Endothelial cell of umbilical vein (primary cell): ENCODE data around the gene AGRP. TPM values are rescaled to one million over a fixed set of nuclear protein-coding genes. Genes with fewer than 3 reads are reported as not detected.

ENCODE experiments used
- BruUV-seq: library from RNA; stranded (reverse); fragments of 400-500 nt; replicated peaks from 2 replicates; lab custom pipeline; 2021; lab: Mats Ljungman, UMichigan
- CTCF ChIA-PET: fragments of 300-600, 350-600 bp; sonication (Branson Sonifier 250); formaldehyde crosslinking; loops from one replicate; lab custom pipeline; 2021; ENCODE audit warnings: antibody characterized with exemption, inconsistent platforms; lab: Charles Lee
- POLR2A ChIA-PET: fragments of 300-600, 350-600 bp; sonication (Branson Sonifier 250); formaldehyde crosslinking; loops from one replicate; lab custom pipeline; 2021; ENCODE audit warnings: antibody characterized with exemption, inconsistent platforms; lab: Charles Lee
- DNase-seq: peaks from one replicate; pipeline ENCODE4 v3.0.0-alpha.2; 2011; ENCODE audit warnings: low read depth, low spot score
- FAIRE-seq: peaks from 2 replicates; lab custom pipeline; 2011; peaks lifted over from hg19 to GRCh38; lab: Jason Lieb, UNC
- H2AFZ ChIP-seq: 2 replicates; pipeline ENCODE4 v1.6.0; 2012; ENCODE audit warnings: low read depth, low read length, control low read depth, inconsistent platforms
- H3K27ac ChIP-seq: 2 replicates; pipeline ENCODE4 v1.5.1; 2011; ENCODE audit warnings: low read depth, mild to moderate bottlenecking, control low read depth, low read length, moderate library complexity; ENCODE audit not compliant: insufficient read depth
- H3K27me3 ChIP-seq, 2 experiments: 2 replicates each; pipeline versions ENCODE4 v1.6.0 to v1.6.1; 2011; ENCODE audit warnings: low read length in 2 of 2, mixed read lengths in 1 of 2; ENCODE audit not compliant: control insufficient read depth in 2 of 2, insufficient read depth in 2 of 2
- H3K36me3 ChIP-seq, 2 experiments: 2 replicates in 1 of 2; 3 replicates in 1 of 2; pipeline ENCODE4 v1.5.1; 2011; ENCODE audit warnings: low read length in 2 of 2, mild to moderate bottlenecking in 1 of 2, moderate library complexity in 1 of 2; ENCODE audit not compliant: control insufficient read depth in 2 of 2, insufficient read depth in 2 of 2; ENCODE audit errors: extremely low read depth in 1 of 2
- H3K4me1 ChIP-seq: 3 replicates; pipeline ENCODE4 v1.5.1; 2011; ENCODE audit warnings: mild to moderate bottlenecking, low read length; ENCODE audit not compliant: control insufficient read depth, insufficient read depth; ENCODE audit errors: extremely low read depth
- H3K4me2 ChIP-seq: 2 replicates; pipeline ENCODE4 v1.6.1; 2011; ENCODE audit warnings: low read length, control low read depth, mixed read lengths; ENCODE audit not compliant: insufficient read depth
- H3K4me3 ChIP-seq, 3 experiments: fragments of 200-600 bp in 1 of 3; sonication (generic), shearing (Covaris generic) in 1 of 3; replicated peaks in 1 of 3; 2 replicates each; pipeline ENCODE4 v1.5.1; 2011 to 2016; ENCODE audit warnings: control low read depth in 3 of 3, low read length in 3 of 3, mild to moderate bottlenecking in 2 of 3, inconsistent platforms in 1 of 3, low read depth in 1 of 3, moderate library complexity in 1 of 3; ENCODE audit not compliant: insufficient read depth in 1 of 3
- H3K79me2 ChIP-seq: 2 replicates; pipeline ENCODE4 v1.6.0; 2012; ENCODE audit warnings: low read length, inconsistent platforms; ENCODE audit not compliant: control insufficient read depth, insufficient read depth
- H3K9ac ChIP-seq: replicated peaks from 2 replicates; pipeline ENCODE3; 2011; ENCODE audit warnings: low read length, control low read depth; ENCODE audit not compliant: insufficient read depth; ENCODE audit errors: extremely low read depth
- H3K9me1 ChIP-seq: replicated peaks from 3 replicates; pipeline ENCODE4 v1.6.0; 2011; ENCODE audit warnings: mild to moderate bottlenecking, low read length; ENCODE audit not compliant: control insufficient read depth, insufficient read depth; ENCODE audit errors: extremely low read depth
- H3K9me3 ChIP-seq: replicated peaks from 2 replicates; pipeline ENCODE4 v1.5.1; 2012; ENCODE audit warnings: low read length, inconsistent platforms; ENCODE audit not compliant: control insufficient read depth, insufficient read depth
- H4K20me1 ChIP-seq: replicated peaks from 2 replicates; pipeline ENCODE3; 2011; ENCODE audit warnings: mild to moderate bottlenecking, low read length; ENCODE audit not compliant: control insufficient read depth, insufficient read depth; ENCODE audit errors: extremely low read depth
- CTCF ChIP-seq, 2 donors: IDR thresholded peaks; 1 replicate in 1 of 2; 2 replicates in 1 of 2; pipeline ENCODE4 v1.5.1; 2011; ENCODE audit warnings: low read length in 2 of 2, mild to moderate bottlenecking in 2 of 2, moderate library complexity in 2 of 2, control low read depth in 1 of 2, inconsistent platforms in 1 of 2, low read depth in 1 of 2; ENCODE audit not compliant: insufficient read depth in 1 of 2; ENCODE audit errors: extremely low read depth in 1 of 2
- MAX ChIP-seq: IDR thresholded peaks from 2 replicates; pipeline ENCODE4 v1.6.1; 2011; ENCODE audit not compliant: insufficient read depth, insufficient read length
- MYC ChIP-seq: IDR thresholded peaks from one replicate; pipeline ENCODE4 v1.6.1; 2011; ENCODE audit warnings: mild to moderate bottlenecking, low read depth, low read length
- POLR2A ChIP-seq: IDR thresholded peaks from 2 replicates; pipeline ENCODE4 v1.6.1; 2012; ENCODE audit warnings: low read depth, mild to moderate bottlenecking, control low read depth, low read length
- POLR2AphosphoS5 ChIP-seq: IDR thresholded peaks from 2 replicates; pipeline ENCODE4 v1.6.1; 2012; ENCODE audit warnings: low read depth, mild to moderate bottlenecking, control low read depth, low read length, moderate library complexity; ENCODE audit not compliant: insufficient read depth
- dilution Hi-C: fragments of 300-500 bp; cut with MboI; formaldehyde crosslinking; loops from one replicate; pipeline ENCODE4 v1.15.0; 2019; ENCODE audit warnings: low sequenced_read_pairs; ENCODE audit not compliant: extremely low pct_ligation_motif_present
- intact Hi-C: fragments of 100-400 bp; cut with micrococcal nuclease; formaldehyde crosslinking; loops from one replicate; pipeline ENCODE4 v1.10.0; 2022
- polyA plus RNA-seq, 4 experiments: library from polyadenylated mRNA; depleted of rRNA in 3 of 4; stranded (reverse) in 3 of 4; unstranded in 1 of 4; fragments of >200 nt; gene quantifications; 2 replicates each; pipeline versions ENCODE4 v1.2.1 to v1.2.3, GENCODE V29; 2011 to 2012; ENCODE audit warnings: missing spikeins in 1 of 4
- total RNA-seq: library from RNA; stranded (reverse); gene quantifications from 2 replicates; pipeline ENCODE4 v1.2.3, GENCODE V29; 2021

AGRP gene
- total and polyA plus RNA-seq, 2 donors (not counting 3 experiments of a cell fraction or from before 2014, with no cell fraction given), result not detected

GRCh38 chr16:67483731-67484525 lies 581 bp upstream of the AGRP start:
- Histone ChIP-seq H3K36me3 (no peaks in the 10 kb centered on the region), H3K9me1 (no peaks in the 10 kb centered on the region), H3K4me2 (no peak overlapping the region), H3K9ac (no peak overlapping the region), H3K4me1 (peaks cover 35% of the 10 kb centered on the region), H2AFZ (no peak overlapping the region), H3K4me3 (no peak overlapping the region), H3K79me2 (peaks cover 12% of the 10 kb centered on the region), H3K27ac (no peak overlapping the region), H3K27me3 (no peaks in the 10 kb centered on the region), H4K20me1 (no peaks in the 10 kb centered on the region), H3K9me3 (no peaks in the 10 kb centered on the region)
- no peak for TF ChIP-seq POLR2AphosphoS5
- TF ChIP-seq POLR2A, result no peak
- no peak for TF ChIP-seq MYC
- TF ChIP-seq MAX, result no peak
- TF ChIP-seq CTCF (IDR thresholded peaks at IDR 0.05; ENCODE audit: extremely low read depth in 1 of 2, insufficient read depth in 1 of 2, low read depth in 1 of 2, low read length in 2 of 2), result no peak
- intact Hi-C loops (no loop called here), dilution Hi-C loops (no loop called here)
- ChIA-PET CTCF (interaction anchor here (1.9 to 6.1 kb wide), 3 partner anchors 8 to 37 kb away, joined by 5 to 133 read pairs (median 47); no protein-coding TSS in a partner anchor), POLR2A (no interaction called here)
- DNase-seq (no peak), FAIRE-seq (no peak)
- BruUV-seq, result no TSS peak
